Neural cell (in vitro differentiated cells): Measurements from ENCODE around the gene VEPH1.

ENCODE experiments used
- CTCF ChIP-seq: fragments of 450-650 bp; IDR thresholded peaks from 2 replicates; pipeline ENCODE4 v1.5.1; 2014; ENCODE audit warnings: antibody characterized with exemption, mild to moderate bottlenecking, moderate library complexity; ENCODE audit not compliant: poor library complexity, severe bottlenecking
- EP300 ChIP-seq: fragments of 450-650 bp; conservative IDR thresholded peaks from 2 replicates; pipeline ENCODE4 v1.6.1; 2014; ENCODE audit warnings: antibody characterized with exemption, mild to moderate bottlenecking, moderate library complexity; ENCODE audit not compliant: poor library complexity, severe bottlenecking
- EZH2 ChIP-seq: fragments of 200-600, 300-800 bp; shearing (Covaris generic), sonication (generic); IDR thresholded peaks from 2 replicates; pipeline ENCODE4 v1.6.1; 2014; ENCODE audit warnings: antibody characterized with exemption, low read length, borderline replicate concordance, mild to moderate bottlenecking; ENCODE audit not compliant: insufficient read depth, poor library complexity, severe bottlenecking
- MXI1 ChIP-seq: fragments of 450-650 bp; conservative IDR thresholded peaks from 2 replicates; pipeline ENCODE4 v1.6.1; 2014; ENCODE audit warnings: antibody characterized with exemption, mild to moderate bottlenecking; ENCODE audit not compliant: poor library complexity, severe bottlenecking
- POLR2AphosphoS5 ChIP-seq: IDR thresholded peaks from 2 replicates; pipeline ENCODE4 v1.6.1; 2012
- RAD21 ChIP-seq: fragments of 450-650 bp; conservative IDR thresholded peaks from 2 replicates; pipeline ENCODE4 v1.6.1; 2014; ENCODE audit warnings: antibody characterized with exemption, mild to moderate bottlenecking, moderate library complexity
- REST ChIP-seq: IDR thresholded peaks from 2 replicates; pipeline ENCODE4 v1.6.1; 2012; ENCODE audit warnings: borderline replicate concordance
- SMC3 ChIP-seq: fragments of 450-650 bp; conservative IDR thresholded peaks from 2 replicates; pipeline ENCODE4 v1.6.1; 2014; ENCODE audit warnings: antibody characterized with exemption, mild to moderate bottlenecking, moderate library complexity; ENCODE audit not compliant: poor library complexity

- TF ChIP-seq CTCF (no peak), REST (no peak), EZH2 (no peak), RAD21 (no peak), EP300 (no peak), POLR2AphosphoS5 (no peak), SMC3 (no peak), MXI1 (no peak)
These were observed 95.4 kb downstream of the VEPH1 start for GRCh38 chr3:157407769-157408168.
